DOHH2 (cell line): ENCODE data around the gene ADGRL3.

Source experiments
- CTCF ChIP-seq: fragments of 200-600 bp; sonication (generic); IDR thresholded peaks from one replicate; pipeline ENCODE4 v1.5.1; 2014; ENCODE audit warnings: antibody characterized with exemption, mild to moderate bottlenecking, low read depth, low read length; ENCODE audit not compliant: poor library complexity, severe bottlenecking
- EZH2phosphoT487 ChIP-seq: fragments of 200-600 bp; sonication (generic); IDR thresholded peaks from 2 replicates; pipeline ENCODE4 v1.6.1; 2017; ENCODE audit warnings: borderline replicate concordance, mild to moderate bottlenecking, antibody characterized with exemption, low read length, moderate library complexity, mixed read lengths

GRCh38 chr4:61918507-61918906 lies 718.4 kb downstream of the ADGRL3 start:
- TF ChIP-seq CTCF (no peak), EZH2phosphoT487 (no peak)
